GM12878 (cell line): ENCODE results near the gene PPIA. TPM values are rescaled to one million over a fixed set of nuclear protein-coding genes. Genes with fewer than 3 reads are reported as not detected.

ENCODE experiments used
- CBX3 ChIP-seq: fragments of 200-600 bp; sonication (generic); IDR thresholded peaks from 2 replicates; pipeline ENCODE4 v1.6.1; 2016; ENCODE audit warnings: low read depth, borderline replicate concordance
- ELK1 ChIP-seq: IDR thresholded peaks from 2 replicates; pipeline ENCODE4 v1.6.1; 2012; ENCODE audit warnings: low read depth, low read length, improper control_type of control experiment
- EZH2 ChIP-seq: IDR thresholded peaks from 2 replicates; pipeline ENCODE4 v1.6.1; 2012; ENCODE audit warnings: low read depth, mild to moderate bottlenecking, control low read depth, inconsistent platforms, low read length, borderline replicate concordance; ENCODE audit not compliant: control insufficient read depth
- MTA3 ChIP-seq: IDR thresholded peaks from 2 replicates; pipeline ENCODE4 v1.6.1; 2012; ENCODE audit warnings: low read length, inconsistent platforms, borderline replicate concordance
- NFIC ChIP-seq: IDR thresholded peaks from 2 replicates; pipeline ENCODE4 v1.6.1; 2012; ENCODE audit warnings: low read depth, mild to moderate bottlenecking, inconsistent platforms, low read length, moderate library complexity
- RUNX3 ChIP-seq: IDR thresholded peaks from 2 replicates; pipeline ENCODE4 v1.6.1; 2012; ENCODE audit warnings: low read length, inconsistent platforms
- SP1 ChIP-seq: IDR thresholded peaks from one replicate; pipeline ENCODE4 v1.6.1; 2011; ENCODE audit warnings: low read depth, low read length
- TAF1 ChIP-seq: IDR thresholded peaks from 2 replicates; pipeline ENCODE4 v1.6.1; 2011; ENCODE audit warnings: mild to moderate bottlenecking, low read depth, low read length, borderline replicate concordance
- ZBTB40 ChIP-seq: fragments of 450-650 bp; IDR thresholded peaks from 2 replicates; pipeline ENCODE4 v1.6.1; 2016; ENCODE audit warnings: mild to moderate bottlenecking, moderate library complexity, borderline replicate concordance
- polyA plus RNA-seq, 11 experiments: library from polyadenylated mRNA; depleted of rRNA in 4 of 11; unstranded in 6 of 11; stranded (reverse) in 5 of 11; fragments of >200 nt; fragmentation: Nextera tagmentation in 4 of 11; fragmentation: Illumina TruSeq in 1 of 11; extraction: Ambion mirVana in 4 of 11; extraction: Trizol in 1 of 11; gene quantifications; 1 replicate in 1 of 11; 2 replicates in 10 of 11; pipeline versions ENCODE4 v1.2.1 to v1.2.3, GENCODE V29; 2011 to 2016; ENCODE audit warnings: inconsistent platforms in 2 of 11, missing spikeins in 2 of 11, low read depth in 1 of 11
- total RNA-seq, 4 experiments: library from RNA; depleted of rRNA in 3 of 4; stranded (reverse); fragments of >200 nt in 3 of 4; fragmentation: Illumina TruSeq in 1 of 4; extraction: Trizol in 1 of 4; gene quantifications; 2 replicates each; pipeline versions ENCODE4 v1.2.1 to v1.2.3, GENCODE V29; 2013 to 2021

The PPIA gene
- total and polyA plus RNA-seq, 10 of the 15 experiments (the other 5 are each of a cell fraction or from before 2014, with no cell fraction given): 2,712 to 7,982 (median 5,027) TPM

- TF ChIP-seq ZBTB40 (no peak), EZH2 (no peak), SP1 (no peak), NFIC (0 out of 2 replicates have a peak, but pooled peaks have one; percentile 26), MTA3 (peak; percentile 40), CBX3 (no peak), TAF1 (no peak), RUNX3 (0 out of 2 replicates have a peak, but pooled peaks have one; percentile 1), ELK1 (no peak)
Measured at GRCh38 chr7:44802418-44803025, 6.0 kb downstream of the PPIA start (continued).
